SK-N-SH treated with all-trans-retinoic acid at 6 μM for 48 hours (cell line): ENCODE results near the gene VDAC1.

ENCODE experiments used
- ATAC-seq: fragments of 200-7000 bp; cut with Tn5 transposase; 3 replicates; pipeline ENCODE4 v1.9.1; 2020; ENCODE audit warnings: mild to moderate bottlenecking, moderate library complexity
- ARNTL ChIP-seq: fragments of 450-650 bp; formaldehyde crosslinking; IDR thresholded peaks from 2 replicates; pipeline ENCODE4 v1.5.0; 2020; ENCODE audit warnings: low read depth, mild to moderate bottlenecking, moderate library complexity, borderline replicate concordance
- CSDC2 ChIP-seq: fragments of 250-450 bp; sonication (Bioruptor Pico); IDR thresholded peaks from 2 replicates; pipeline ENCODE4 v1.5.0; 2020; ENCODE audit warnings: mild to moderate bottlenecking, moderate library complexity
- CSRNP3 ChIP-seq: fragments of 250-450 bp; sonication (Bioruptor Pico); IDR thresholded peaks from 2 replicates; pipeline ENCODE4 v1.5.1; 2021; ENCODE audit warnings: mild to moderate bottlenecking, moderate library complexity
- GLIS3 ChIP-seq: fragments of 250-450 bp; sonication (Bioruptor Pico); IDR thresholded peaks from 2 replicates; pipeline ENCODE4 v1.5.0; 2020; ENCODE audit warnings: mild to moderate bottlenecking, moderate library complexity
- ISL1 ChIP-seq: fragments of 250-450 bp; sonication (Bioruptor Pico); IDR thresholded peaks from 2 replicates; pipeline ENCODE4 v2.1.2; 2022; ENCODE audit warnings: mild to moderate bottlenecking, moderate library complexity
- OSR1 ChIP-seq: fragments of 250-450 bp; sonication (Bioruptor Pico); IDR thresholded peaks from 2 replicates; pipeline ENCODE4 v1.8.0; 2022; ENCODE audit warnings: moderate library complexity, mild to moderate bottlenecking, inconsistent platforms
- PATZ1 ChIP-seq: fragments of 250-450 bp; sonication (Bioruptor Pico); IDR thresholded peaks from 2 replicates; pipeline ENCODE4 v1.8.0; 2020; ENCODE audit warnings: mild to moderate bottlenecking, moderate library complexity, borderline replicate concordance
- POU6F1 ChIP-seq: fragments of 250-450 bp; sonication (Bioruptor Pico); IDR thresholded peaks from 2 replicates; pipeline ENCODE4 v1.8.0; 2021; ENCODE audit warnings: low read depth, mild to moderate bottlenecking, moderate library complexity, borderline replicate concordance
- PPARA ChIP-seq: fragments of 250-450 bp; sonication (Bioruptor Pico); IDR thresholded peaks from 2 replicates; pipeline ENCODE4 v1.5.0; 2020; ENCODE audit warnings: mild to moderate bottlenecking, borderline replicate concordance
- RARB ChIP-seq: fragments of 250-450 bp; sonication (Bioruptor Pico); IDR thresholded peaks from 2 replicates; pipeline ENCODE4 v1.8.0; 2021; ENCODE audit warnings: mild to moderate bottlenecking, moderate library complexity
- TCF4 ChIP-seq: fragments of 250-450 bp; sonication (Bioruptor Pico); IDR thresholded peaks from 2 replicates; pipeline ENCODE4 v1.8.0; 2021; ENCODE audit warnings: mild to moderate bottlenecking, moderate library complexity, borderline replicate concordance
- TOX ChIP-seq: fragments of 250-450 bp; sonication (Bioruptor Pico); IDR thresholded peaks from 2 replicates; pipeline ENCODE4 v1.8.0; 2021; ENCODE audit warnings: mild to moderate bottlenecking, moderate library complexity, borderline replicate concordance
- TSHZ2 ChIP-seq: fragments of 250-450 bp; sonication (Bioruptor Pico); IDR thresholded peaks from 2 replicates; pipeline ENCODE4 v1.5.0; 2020; ENCODE audit warnings: mild to moderate bottlenecking, moderate library complexity
- ZC3H10 ChIP-seq: fragments of 250-450 bp; sonication (Bioruptor Pico); IDR thresholded peaks from 2 replicates; pipeline ENCODE4 v1.5.1; 2021; ENCODE audit warnings: mild to moderate bottlenecking, moderate library complexity
- ZFP3 ChIP-seq: fragments of 250-450 bp; sonication (Bioruptor Pico); IDR thresholded peaks from 2 replicates; pipeline ENCODE4 v1.5.0; 2020; ENCODE audit warnings: mild to moderate bottlenecking, moderate library complexity
- ZFP30 ChIP-seq: fragments of 450-650 bp; formaldehyde crosslinking; IDR thresholded peaks from 2 replicates; pipeline ENCODE4 v1.5.0; 2022; ENCODE audit warnings: mild to moderate bottlenecking, moderate library complexity
- ZNF565 ChIP-seq: fragments of 450-650 bp; formaldehyde crosslinking; conservative IDR thresholded peaks from 2 replicates; pipeline ENCODE4 v1.5.0; 2020; ENCODE audit warnings: low read depth, mild to moderate bottlenecking, moderate library complexity

Gene VDAC1

GRCh38 chr5:134007581-134008265 lies 2.9 kb upstream of the VDAC1 start (continued):
- TF ChIP-seq OSR1 (CRISPR knock-in tag) (no peak), TCF4 (CRISPR knock-in tag) (no peak), ZFP30 (CRISPR knock-in tag) (no peak)

- TF ChIP-seq ZFP30 (CRISPR knock-in tag), result no peak
- TF ChIP-seq ARNTL (CRISPR knock-in tag), result no peak
- TF ChIP-seq POU6F1 (CRISPR knock-in tag), result no peak
- no peak for TF ChIP-seq ZFP3 (CRISPR knock-in tag)
- no peak for TF ChIP-seq OSR1 (CRISPR knock-in tag)
- TF ChIP-seq TOX (CRISPR knock-in tag), result no peak
- TF ChIP-seq PPARA (CRISPR knock-in tag), result no peak
- no peak for TF ChIP-seq TSHZ2 (CRISPR knock-in tag)
- TF ChIP-seq CSDC2 (CRISPR knock-in tag), result no peak
- no peak for ATAC-seq
Observed at GRCh38 chr5:134006115-134006514, 1.3 kb upstream of the VDAC1 start.

GRCh38 chr5:134005417-134006061 lies 764 bp upstream of the VDAC1 start:
- TF ChIP-seq ZC3H10 (CRISPR knock-in tag) (no peak), POU6F1 (CRISPR knock-in tag) (no peak), ISL1 (no peak), ARNTL (CRISPR knock-in tag) (no peak), ZFP30 (CRISPR knock-in tag) (no peak), TOX (CRISPR knock-in tag) (no peak), ZNF565 (no peak), TSHZ2 (CRISPR knock-in tag) (no peak), PPARA (CRISPR knock-in tag) (no peak)
- peak; percentile 6 for ATAC-seq

GRCh38 chr5:134003817-134004625 lies 754 bp downstream of the VDAC1 start:
- ATAC-seq, result peak; percentile 37
- TF ChIP-seq ZFP3 (CRISPR knock-in tag), result no peak
- TF ChIP-seq RARB, result no peak
- no peak for TF ChIP-seq ZFP30 (CRISPR knock-in tag)
- TF ChIP-seq PATZ1 (CRISPR knock-in tag), result no peak
- no peak for TF ChIP-seq CSRNP3 (CRISPR knock-in tag)
- TF ChIP-seq CSDC2 (CRISPR knock-in tag), result no peak
- TF ChIP-seq GLIS3 (CRISPR knock-in tag), result no peak
